ENCODE data around the gene DGKZ.

DGKZ gene

GRCh38 chr11:46307369-46307768, 39.9 kb upstream of the DGKZ start:
- Histone ChIP-seq H3K4me1 (ENCODE audit: low read depth, poor library complexity, severe bottlenecking) (peaks cover 2% of the 10 kb centered on the region), H3K9ac (no peak overlapping the region), H3K36me3 (ENCODE audit: insufficient read depth) (no peaks in the 10 kb centered on the region), H3K4me3 (IDR thresholded peaks at IDR 0.05; ENCODE audit: insufficient read depth, low read depth, low read length) (no peak overlapping the region), H3K4me2 (no peak overlapping the region), H3K27ac (no peak overlapping the region), H4K20me1 (ENCODE audit: insufficient read depth) (no peaks in the 10 kb centered on the region), H2AFZ (ENCODE audit: low read depth) (no peak overlapping the region), H3K79me2 (ENCODE audit: insufficient read depth, low read depth) (no peaks in the 10 kb centered on the region), H3K27me3 (ENCODE audit: insufficient read depth, low read depth) (no peaks in the 10 kb centered on the region)
- no peak for TF ChIP-seq CTCF (conservative IDR thresholded peaks at IDR 0.05; ENCODE audit: low read depth, low read length)

- H3K4me2 ChIP-seq: no peak overlapping the region
- TF ChIP-seq CTCF (conservative IDR thresholded peaks at IDR 0.05; ENCODE audit: low read depth, low read length): no peak
- H3K4me3 ChIP-seq (IDR thresholded peaks at IDR 0.05; ENCODE audit: insufficient read depth, low read depth, low read length): no peak overlapping the region
- no peak overlapping the region for H2AFZ ChIP-seq (ENCODE audit: low read depth)
- H3K4me1 ChIP-seq (ENCODE audit: low read depth, poor library complexity, severe bottlenecking): peaks cover 2% of the 10 kb centered on the region
- no peaks in the 10 kb centered on the region for H3K36me3 ChIP-seq (ENCODE audit: insufficient read depth)
- H3K27ac ChIP-seq: no peak overlapping the region
- no peaks in the 10 kb centered on the region for H3K27me3 ChIP-seq (ENCODE audit: insufficient read depth, low read depth)
- H4K20me1 ChIP-seq (ENCODE audit: insufficient read depth): no peaks in the 10 kb centered on the region
- no peak overlapping the region for H3K9ac ChIP-seq
- H3K79me2 ChIP-seq (ENCODE audit: insufficient read depth, low read depth): no peaks in the 10 kb centered on the region
Observed at GRCh38 chr11:46307785-46308341, 39.4 kb upstream of the DGKZ start.

GRCh38 chr11:46308631-46309419, 38.4 kb upstream of the DGKZ start:
- peak; percentile 95 for TF ChIP-seq CTCF (conservative IDR thresholded peaks at IDR 0.05; ENCODE audit: low read depth, low read length)
- Histone ChIP-seq H3K4me2 (peak overlapping the region; percentile 50; the same call in 1 of the 2 replicates), H3K79me2 (ENCODE audit: insufficient read depth, low read depth) (no peaks in the 10 kb centered on the region), H3K27me3 (ENCODE audit: insufficient read depth, low read depth) (no peaks in the 10 kb centered on the region), H2AFZ (ENCODE audit: low read depth) (no peak overlapping the region), H3K9ac (no peak overlapping the region), H3K4me3 (IDR thresholded peaks at IDR 0.05; ENCODE audit: insufficient read depth, low read depth, low read length) (no peak overlapping the region), H3K27ac (no peak overlapping the region), H3K36me3 (ENCODE audit: insufficient read depth) (no peaks in the 10 kb centered on the region), H3K4me1 (ENCODE audit: low read depth, poor library complexity, severe bottlenecking) (peaks cover 2% of the 10 kb centered on the region), H4K20me1 (ENCODE audit: insufficient read depth) (no peaks in the 10 kb centered on the region)

GRCh38 chr11:46309814-46310259, 37.4 kb upstream of the DGKZ start:
- Histone ChIP-seq H4K20me1 (ENCODE audit: insufficient read depth) (no peaks in the 10 kb centered on the region), H3K36me3 (ENCODE audit: insufficient read depth) (no peaks in the 10 kb centered on the region), H3K27me3 (ENCODE audit: insufficient read depth, low read depth) (no peaks in the 10 kb centered on the region), H3K9ac (no peak overlapping the region), H3K79me2 (ENCODE audit: insufficient read depth, low read depth) (no peaks in the 10 kb centered on the region), H2AFZ (ENCODE audit: low read depth) (no peak overlapping the region), H3K27ac (no peak overlapping the region), H3K4me1 (ENCODE audit: low read depth, poor library complexity, severe bottlenecking) (peaks cover 2% of the 10 kb centered on the region), H3K4me3 (IDR thresholded peaks at IDR 0.05; ENCODE audit: insufficient read depth, low read depth, low read length) (no peak overlapping the region), H3K4me2 (no peak overlapping the region)
- no peak for TF ChIP-seq CTCF (conservative IDR thresholded peaks at IDR 0.05; ENCODE audit: low read depth, low read length)
